GM12892 (cell line): ENCODE data around the gene FAM20C.

ENCODE experiments used
- POLR2A ChIP-seq: IDR thresholded peaks from 2 replicates; pipeline ENCODE4 v1.6.1; 2011; ENCODE audit warnings: low read depth, low read length, control low read depth
- POLR2AphosphoS5 ChIP-seq: IDR thresholded peaks from 2 replicates; pipeline ENCODE4 v1.6.1; 2011; ENCODE audit warnings: low read depth, low read length, control low read depth

DNA sequence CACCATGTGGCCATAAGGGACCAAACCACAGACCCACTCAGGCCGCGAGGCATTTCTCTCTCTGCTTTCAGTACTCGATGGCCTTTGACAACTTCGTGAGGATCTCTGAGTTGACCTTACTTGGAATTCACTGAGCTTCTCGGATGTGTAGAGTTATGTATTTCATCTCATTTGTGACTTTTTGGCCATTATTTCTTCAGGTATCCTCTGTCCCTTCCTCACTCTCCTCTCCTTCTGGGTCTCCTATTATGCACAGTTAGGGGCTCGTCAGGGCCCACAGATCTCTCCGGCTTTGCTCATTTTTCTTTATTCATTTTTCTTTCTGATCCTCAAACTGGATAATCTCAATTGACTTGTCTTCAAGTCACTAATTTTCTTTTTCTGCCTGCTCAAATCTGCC, 81.0 kb downstream of the FAM20C start:
- TF ChIP-seq POLR2A = no peak
- TF ChIP-seq POLR2AphosphoS5 = no peak
